Small intestine (tissue), 7 donors: Measurements from ENCODE around the gene TBPL1. TPM values are rescaled to one million over a fixed set of nuclear protein-coding genes. Genes with fewer than 3 reads are reported as not detected.

Experiments used
- DNase-seq, 2 donors: peaks; one replicate each; pipeline versions ENCODE4 v3.0.0 to v3.0.0-alpha.2; 2013
- FAIRE-seq: peaks from 2 replicates; lab custom pipeline; 2012; peaks lifted over from hg19 to GRCh38; lab: Jason Lieb, UNC
- H3K27ac ChIP-seq, 3 donors: one replicate each; pipeline ENCODE4 v1.5.1; 2013; ENCODE audit warnings: low read length in 2 of 3, mild to moderate bottlenecking in 2 of 3, control low read depth in 1 of 3, inconsistent platforms in 1 of 3, low read depth in 1 of 3, moderate library complexity in 1 of 3
- H3K27me3 ChIP-seq, 3 donors: one replicate each; pipeline ENCODE4 v1.6.1; 2013; ENCODE audit warnings: low read length in 3 of 3, inconsistent platforms in 1 of 3; ENCODE audit not compliant: control insufficient read depth in 3 of 3, insufficient read depth in 3 of 3
- H3K36me3 ChIP-seq, 3 donors: one replicate each; pipeline ENCODE4 v1.6.1; 2013; ENCODE audit warnings: low read length in 3 of 3, inconsistent platforms in 1 of 3, low read depth in 1 of 3, mild to moderate bottlenecking in 1 of 3, moderate library complexity in 1 of 3; ENCODE audit not compliant: control insufficient read depth in 3 of 3, insufficient read depth in 2 of 3
- H3K4me1 ChIP-seq, 3 donors: one replicate each; pipeline ENCODE4 v1.6.1; 2013; ENCODE audit warnings: low read length in 2 of 3, inconsistent platforms in 1 of 3, low read depth in 1 of 3, mild to moderate bottlenecking in 1 of 3, moderate library complexity in 1 of 3; ENCODE audit not compliant: control insufficient read depth in 3 of 3, insufficient read depth in 2 of 3
- H3K4me3 ChIP-seq, 3 donors: one replicate each; pipeline ENCODE4 v1.5.1; 2013; ENCODE audit warnings: low read length in 3 of 3, control low read depth in 1 of 3, inconsistent platforms in 1 of 3, low read depth in 1 of 3, mild to moderate bottlenecking in 1 of 3, moderate library complexity in 1 of 3
- H3K9me3 ChIP-seq, 2 donors: one replicate each; pipeline ENCODE4 v1.6.1; 2013; ENCODE audit warnings: low read depth in 1 of 2, low read length in 1 of 2; ENCODE audit not compliant: control insufficient read depth in 2 of 2, insufficient read depth in 1 of 2
- WGBS, 3 donors: extraction: QIAGEN DNeasy Blood & Tissue Kit; methylation state at CpG; one replicate each; pipeline ENCODE4 v1.1.7; 2013; 5-methylcytosine and 5-hydroxymethylcytosine counted together
- polyA plus RNA-seq, 4 donors: library from polyadenylated mRNA; stranded (reverse) in 3 of 4; unstranded in 1 of 4; fragments of 200-250 nt in 3 of 4; fragments of 120-200 nt in 1 of 4; gene quantifications; one replicate each; pipeline versions ENCODE4 v1.2.1 to v1.2.3, GENCODE V29; 2013
- donor health status: healthy with polysubstance abuse.
- donor health status: control.
- donor health status: control.
- donor health status: Bipolar disorder and iron deficiency.
- donor health status: healthy.

The TBPL1 gene
- polyA plus RNA-seq, 4 donors, result 17.4 to 31.1 (median 27.3) TPM

- H3K4me1 ChIP-seq, result peaks cover 0 to 3% (median 0%) of the 10 kb centered on the region in 3 donors
- peak in 1 of 2 donors; percentile 83 for DNase-seq
- no peaks in the 10 kb centered on the region for H3K9me3 ChIP-seq
- no peaks in the 10 kb centered on the region for H3K36me3 ChIP-seq
- H3K27ac ChIP-seq, result peak overlapping the region in 1 of 3 donors; percentile 32
- no peak overlapping the region for H3K4me3 ChIP-seq
- 9 to 59% (median 37%) methylated on average over 1 of the region's 1 CpG for WGBS, 3 donors
- FAIRE-seq, result no peak
- H3K27me3 ChIP-seq, result no peaks in the 10 kb centered on the region
Measured at GRCh38 chr6:133947302-133947900, 5.6 kb upstream of the TBPL1 start.

GRCh38 chr6:133948472-133948871 is 4.6 kb upstream of the TBPL1 start:
- 48 to 88% (median 70%) methylated on average over 2 of the region's 2 CpGs for WGBS, 3 donors
- H3K4me3 ChIP-seq, result no peak overlapping the region
- no peak for FAIRE-seq
- no peaks in the 10 kb centered on the region for H3K9me3 ChIP-seq
- no peak overlapping the region for H3K27ac ChIP-seq
- H3K27me3 ChIP-seq, result no peaks in the 10 kb centered on the region
- H3K36me3 ChIP-seq, result no peaks in the 10 kb centered on the region
- peaks cover 0 to 3% (median 0%) of the 10 kb centered on the region in 3 donors for H3K4me1 ChIP-seq
- no peak for DNase-seq

- Histone ChIP-seq H3K27ac (peak overlapping the region in 2 of 3 donors; percentile 87 to 92), H3K4me3 (peak overlapping the region in 1 of 3 donors; percentile 91), H3K4me1 (peaks cover 5 to 9% (median 6%) of the 10 kb centered on the region in 3 donors), H3K27me3 (no peaks in the 10 kb centered on the region), H3K9me3 (no peaks in the 10 kb centered on the region), H3K36me3 (no peaks in the 10 kb centered on the region)
- WGBS, 3 donors, result 72 to 80% (median 78%) methylated on average over 4 of the region's 4 CpGs
- FAIRE-seq (no peak), DNase-seq (peak in 1 of 2 donors; percentile 3)
Measured at GRCh38 chr6:133951227-133951626, 1.8 kb upstream of the TBPL1 start.

GRCh38 chr6:133951881-133952814 is 876 bp upstream of the TBPL1 start:
- FAIRE-seq, result no peak
- peak; percentile 47 to 69 for DNase-seq
- peak overlapping the region; percentile 86 to 95 (median 91) for H3K4me3 ChIP-seq
- H3K9me3 ChIP-seq, result no peaks in the 10 kb centered on the region
- 0% methylated on average over 52 to 65 of the region's 65 CpGs for WGBS, 3 donors
- no peaks in the 10 kb centered on the region for H3K36me3 ChIP-seq
- no peaks in the 10 kb centered on the region for H3K27me3 ChIP-seq
- H3K4me1 ChIP-seq, result peaks cover 5 to 6% (median 6%) of the 10 kb centered on the region in 3 donors
- H3K27ac ChIP-seq, result peak overlapping the region; percentile 56 to 92 (median 87)

- Histone ChIP-seq H3K27me3 (no peaks in the 10 kb centered on the region), H3K27ac (peak overlapping the region in 2 of 3 donors; percentile 70 to 90), H3K4me3 (peak overlapping the region; percentile 86 to 95 (median 91)), H3K4me1 (peaks cover 5 to 8% (median 6%) of the 10 kb centered on the region in 3 donors), H3K9me3 (no peaks in the 10 kb centered on the region), H3K36me3 (no peaks in the 10 kb centered on the region)
- WGBS, 3 donors, result 5 to 7% (median 6%) methylated on average over 23 of the region's 23 CpGs
- DNase-seq (no peak), FAIRE-seq (no peak)
Measured at GRCh38 chr6:133953634-133954415, 801 bp downstream of the TBPL1 start.

GRCh38 chr6:133954657-133955576 is 1.9 kb downstream of the TBPL1 start:
- Histone ChIP-seq H3K27me3 (no peaks in the 10 kb centered on the region), H3K9me3 (no peaks in the 10 kb centered on the region), H3K4me1 (peaks cover 5 to 8% (median 6%) of the 10 kb centered on the region in 3 donors), H3K27ac (no peak overlapping the region), H3K4me3 (no peak overlapping the region), H3K36me3 (no peaks in the 10 kb centered on the region)
- WGBS, 3 donors, result 75 to 80% (median 77%) methylated on average over 7 of the region's 7 CpGs
- FAIRE-seq (no peak), DNase-seq (no peak)

GRCh38 chr6:133955582-133956415 is 2.8 kb downstream of the TBPL1 start:
- no peak for FAIRE-seq
- no peaks in the 10 kb centered on the region for H3K9me3 ChIP-seq
- H3K4me1 ChIP-seq, result peaks cover 5 to 8% (median 6%) of the 10 kb centered on the region in 3 donors
- 77 to 83% (median 83%) methylated on average over 5 of the region's 5 CpGs for WGBS, 3 donors
- no peak overlapping the region for H3K27ac ChIP-seq
- no peaks in the 10 kb centered on the region for H3K27me3 ChIP-seq
- no peak for DNase-seq
- no peak overlapping the region for H3K4me3 ChIP-seq
- no peaks in the 10 kb centered on the region for H3K36me3 ChIP-seq
